Skeletal muscle cell (primary cell): Measurements from ENCODE around the gene IGF2BP3.

Source experiments
- DNase-seq: peaks from one replicate; pipeline ENCODE4 v3.0.0-alpha.2; 2010; ENCODE audit warnings: low read depth
- H3K4me3 ChIP-seq: 2 replicates; pipeline ENCODE4 v1.5.1; 2011; ENCODE audit warnings: low read depth, mild to moderate bottlenecking, control low read depth, low read length, moderate library complexity

IGF2BP3 gene

DNA sequence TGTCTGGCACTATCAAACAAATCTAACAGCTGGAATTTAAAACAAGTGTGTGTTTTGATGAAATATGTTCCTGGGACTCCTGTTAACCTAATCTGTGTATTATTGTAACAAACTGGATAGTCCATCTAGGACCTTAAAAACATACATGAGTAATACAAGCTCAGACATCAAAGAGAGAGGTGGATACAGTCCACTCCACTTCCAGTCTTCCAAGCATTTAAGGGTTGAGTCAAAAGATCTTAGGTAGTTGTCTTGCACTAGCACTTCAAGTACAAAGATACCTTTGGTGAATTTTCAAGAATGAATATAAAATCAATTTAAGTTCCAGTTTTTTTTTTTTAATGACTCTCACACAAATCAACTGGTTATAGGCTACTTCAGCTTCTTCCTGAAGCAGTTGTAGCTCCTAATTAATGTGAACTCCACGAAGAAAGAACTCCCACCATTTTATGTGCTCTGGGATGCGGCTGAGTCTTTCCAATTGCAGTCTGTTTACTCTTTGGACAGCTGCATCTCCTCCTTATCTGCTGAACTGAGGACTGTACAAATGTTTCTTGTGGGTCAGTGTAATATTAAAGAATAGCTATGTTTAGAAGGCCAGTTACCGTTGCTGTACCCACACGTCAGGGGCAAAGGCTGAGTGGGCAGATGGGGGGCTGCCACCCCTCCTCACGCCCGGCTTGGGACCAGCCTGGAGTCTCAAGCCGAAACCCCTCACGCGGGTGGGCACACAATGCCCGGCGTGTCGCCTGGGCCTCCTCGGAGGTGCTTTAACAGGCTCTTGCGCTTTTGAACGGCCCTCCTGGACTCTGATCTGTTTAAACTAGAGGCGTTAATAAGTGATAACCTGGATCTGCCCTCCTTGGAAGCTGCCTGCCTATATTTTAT is 2.9 kb upstream of the IGF2BP3 start:
- H3K4me3 ChIP-seq: peak overlapping the region; percentile 70
- no peak for DNase-seq

GRCh38 chr7:23472556-23472955 is 2.3 kb upstream of the IGF2BP3 start:
- peak overlapping the region; percentile 85 for H3K4me3 ChIP-seq
- DNase-seq: no peak

DNA sequence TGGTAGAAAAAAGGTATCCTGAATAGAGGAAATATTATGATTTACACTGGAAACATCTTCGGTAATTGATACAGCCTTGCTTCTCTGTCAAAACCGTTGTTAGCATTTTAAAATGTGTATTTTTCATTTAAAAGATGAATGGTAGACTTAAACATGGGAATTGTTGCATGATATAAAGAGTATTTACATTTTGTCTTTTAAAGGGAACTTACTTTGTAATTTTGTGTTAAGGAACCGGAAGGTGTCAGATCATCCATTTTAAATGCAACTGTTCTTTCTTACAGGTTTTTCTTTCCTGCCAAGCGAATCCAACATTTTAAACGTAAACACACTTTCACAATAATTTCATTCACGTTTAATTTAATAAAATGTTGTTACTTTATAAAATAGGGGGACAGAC is 1.8 kb upstream of the IGF2BP3 start:
- peak overlapping the region; percentile 85 for H3K4me3 ChIP-seq
- DNase-seq: no peak

- peak overlapping the region; percentile 85 for H3K4me3 ChIP-seq
- DNase-seq: peak; percentile 43
Observed at GRCh38 chr7:23471106-23471859, 992 bp upstream of the IGF2BP3 start.

DNA sequence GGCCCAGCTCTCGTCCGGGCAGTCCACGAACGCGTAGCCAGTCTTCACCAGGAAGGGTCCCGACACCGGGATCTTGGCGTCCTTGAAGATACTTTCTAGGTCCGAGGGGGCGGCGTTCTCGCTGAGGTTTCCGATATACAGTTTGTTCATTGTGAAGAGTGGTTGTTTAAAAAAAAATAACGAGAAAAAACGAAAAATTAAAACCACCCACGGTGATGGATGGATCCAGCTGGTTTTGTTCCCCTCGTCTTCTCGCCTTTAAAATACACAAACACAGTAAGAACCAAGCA is 385 bp downstream of the IGF2BP3 start:
- no peak for DNase-seq
- peak overlapping the region; percentile 85 for H3K4me3 ChIP-seq

DNA sequence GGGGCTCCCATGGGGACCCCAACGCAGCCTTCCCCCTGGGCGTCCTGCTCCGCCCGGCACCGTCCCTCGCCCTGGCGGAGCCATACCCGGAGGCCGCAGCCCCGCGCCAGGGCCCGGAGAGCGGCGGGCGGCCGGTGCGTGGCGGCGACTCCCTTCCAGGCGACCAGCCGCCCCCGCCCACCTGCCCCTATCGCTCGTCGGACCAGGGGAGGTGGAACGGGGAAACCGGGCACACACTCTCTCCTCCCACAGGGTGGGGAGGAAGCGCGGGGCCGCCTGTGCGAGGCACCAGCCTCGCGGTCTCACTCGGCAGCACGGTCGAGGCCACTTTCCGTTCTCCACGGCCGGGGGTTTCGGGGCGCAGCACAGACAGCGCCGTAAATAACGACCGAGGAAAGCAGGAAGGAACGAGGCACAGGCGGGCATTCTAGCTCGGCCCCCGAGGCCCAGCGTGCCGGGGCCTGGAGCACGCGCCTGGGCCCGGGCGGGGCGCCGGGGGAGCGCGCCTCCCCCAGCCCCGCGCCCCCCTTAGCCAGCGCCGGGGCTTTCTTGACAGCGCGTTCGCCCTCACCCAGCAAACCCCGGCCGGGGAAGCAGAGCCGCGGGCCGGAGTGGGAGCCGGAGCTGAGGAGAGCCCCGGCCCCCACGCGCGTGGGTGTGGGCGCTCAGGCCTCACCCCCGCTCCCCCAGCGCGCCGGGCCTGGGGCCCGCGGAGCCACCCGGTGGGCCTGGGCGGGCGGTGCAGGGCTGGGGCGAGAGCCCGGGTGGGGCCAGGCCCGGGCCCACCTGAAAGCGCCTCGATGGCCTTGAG is 936 bp downstream of the IGF2BP3 start:
- peak overlapping the region; percentile 85 for H3K4me3 ChIP-seq
- DNase-seq: no peak

DNA sequence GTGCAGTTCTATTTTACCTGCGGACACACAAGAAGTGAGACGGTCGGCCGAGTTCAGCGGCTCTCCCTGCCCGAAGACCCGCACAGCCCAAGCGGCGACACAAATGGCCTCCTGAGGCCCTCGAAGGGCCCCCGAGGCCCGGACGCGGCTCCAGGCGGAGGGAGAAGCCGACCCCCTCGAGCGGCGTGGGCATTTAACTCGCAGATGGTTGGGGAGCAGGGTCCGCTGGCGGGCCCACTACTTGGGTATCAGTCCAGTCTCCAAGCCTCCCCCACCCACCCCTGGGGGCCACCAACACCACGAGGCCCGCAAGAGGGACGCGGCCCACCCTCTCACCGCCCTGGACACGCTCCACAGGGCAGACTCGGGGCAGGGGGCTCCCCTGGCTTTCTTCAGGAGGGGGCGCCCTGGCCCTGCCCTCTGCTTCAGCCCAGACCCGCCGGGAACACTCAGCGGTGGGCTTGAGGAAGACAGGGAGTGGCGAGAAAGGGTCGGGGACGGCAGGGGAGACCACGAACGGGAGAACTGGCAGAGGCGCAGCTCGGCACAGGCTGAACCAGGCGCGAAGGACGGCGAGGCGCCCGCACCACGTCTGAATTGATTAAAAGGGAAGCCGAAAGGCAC is 1.7 kb downstream of the IGF2BP3 start:
- peak overlapping the region; percentile 85 for H3K4me3 ChIP-seq
- no peak for DNase-seq

DNA sequence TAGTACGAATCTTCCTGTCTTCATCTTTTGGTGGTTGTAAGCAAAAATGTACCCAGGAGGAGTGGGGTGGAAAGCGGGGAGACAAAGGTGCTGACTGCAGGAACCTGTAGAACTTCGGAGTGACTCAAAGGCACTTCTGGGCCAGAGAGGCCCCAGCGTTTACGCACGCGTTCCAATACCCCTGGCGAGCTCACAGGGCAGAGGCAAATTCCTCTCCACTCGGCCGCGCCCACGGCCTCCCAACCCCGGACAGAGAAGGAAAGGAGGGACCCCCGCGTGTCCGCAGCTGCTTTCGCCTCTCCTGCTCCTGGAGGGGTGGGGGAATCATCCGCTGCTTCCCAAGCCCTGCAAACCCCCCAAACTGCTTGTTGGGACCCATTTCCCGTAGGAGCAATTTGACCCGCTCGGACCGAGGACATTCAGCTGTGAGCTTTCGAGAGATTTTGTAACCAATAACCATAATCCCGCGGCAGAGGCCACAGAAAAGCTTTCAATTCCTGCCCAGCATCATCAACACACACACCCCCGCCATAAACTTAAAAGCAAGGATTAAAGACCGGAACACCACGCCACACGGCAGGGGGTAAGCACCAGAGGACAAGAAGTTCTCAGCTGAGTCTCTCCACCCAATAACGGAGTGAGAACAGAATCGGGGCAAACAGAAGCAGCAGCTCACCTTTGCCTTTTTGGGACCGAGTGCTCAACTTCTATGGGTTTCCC is 2.3 kb downstream of the IGF2BP3 start:
- peak; percentile 45 for DNase-seq
- H3K4me3 ChIP-seq: peak overlapping the region; percentile 85

DNA sequence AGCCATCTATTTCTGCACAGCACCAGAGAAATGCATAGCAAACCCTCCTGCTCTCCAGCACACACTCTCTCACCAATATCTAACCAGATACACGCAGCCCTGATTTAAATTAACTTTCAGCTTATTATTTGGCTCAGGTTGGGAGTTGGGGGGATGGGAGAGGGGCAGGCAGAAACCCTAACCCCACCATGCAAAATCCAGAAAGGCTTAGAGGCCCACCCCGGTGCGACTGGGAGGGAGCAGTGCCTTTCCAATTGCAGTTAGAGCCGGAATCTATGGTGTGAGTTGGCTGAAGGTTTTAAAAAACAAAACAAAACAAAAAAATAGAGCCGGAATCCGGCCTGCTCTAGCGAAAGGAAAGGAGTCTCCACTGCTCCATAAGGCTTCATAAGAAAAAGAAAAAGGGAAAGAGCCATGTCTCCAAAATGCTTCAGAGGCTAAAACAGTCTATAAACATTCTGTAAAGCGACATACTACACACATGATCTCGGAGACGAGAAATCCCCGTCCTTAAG is 2.9 kb downstream of the IGF2BP3 start:
- H3K4me3 ChIP-seq: peak overlapping the region; percentile 85
- DNase-seq: no peak

- no peak overlapping the region for H3K4me3 ChIP-seq
- DNase-seq: no peak
Observed at GRCh38 chr7:23462846-23463245, 7.4 kb downstream of the IGF2BP3 start.

- DNase-seq: no peak
- H3K4me3 ChIP-seq: no peak overlapping the region
Observed at GRCh38 chr7:23458044-23458443, 12.2 kb downstream of the IGF2BP3 start.

- DNase-seq: no peak
- no peak overlapping the region for H3K4me3 ChIP-seq
Observed at GRCh38 chr7:23456093-23456492, 14.2 kb downstream of the IGF2BP3 start.

DNA sequence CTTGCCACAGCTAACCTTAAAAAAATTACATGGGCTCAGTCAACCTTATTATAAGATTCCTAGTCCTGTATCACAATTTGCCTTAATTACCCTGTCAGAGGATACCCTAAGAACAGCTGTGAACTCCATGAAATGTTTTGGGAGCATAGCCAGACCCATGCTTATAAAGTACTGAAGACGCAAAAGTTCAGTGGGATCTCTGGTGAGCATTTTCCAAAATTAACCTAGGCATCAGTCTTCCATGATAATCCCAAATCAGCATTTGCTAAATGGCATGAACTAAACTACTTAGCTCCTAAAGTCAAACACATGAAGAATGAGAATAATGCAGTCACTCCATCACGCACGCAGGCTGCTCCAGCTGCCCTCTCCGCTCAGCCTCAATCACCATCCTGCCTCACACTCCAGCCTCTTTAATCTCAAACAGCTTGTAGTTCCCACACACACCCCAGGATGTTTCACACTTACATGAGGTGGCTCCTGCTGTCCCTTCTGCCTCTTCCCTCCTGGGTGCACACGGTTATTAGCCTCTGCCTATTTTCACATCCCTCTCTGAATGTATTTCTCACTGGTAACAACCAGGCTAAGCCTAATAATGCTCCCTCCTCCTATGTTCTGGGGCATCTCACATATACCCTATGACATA is 15.3 kb downstream of the IGF2BP3 start:
- H3K4me3 ChIP-seq: no peak overlapping the region
- no peak for DNase-seq

- H3K4me3 ChIP-seq: no peak overlapping the region
- DNase-seq: no peak
Observed at GRCh38 chr7:23450518-23450917, 19.8 kb downstream of the IGF2BP3 start.

- H3K4me3 ChIP-seq: no peak overlapping the region
- no peak for DNase-seq
Observed at GRCh38 chr7:23449941-23450340, 20.4 kb downstream of the IGF2BP3 start.

DNA sequence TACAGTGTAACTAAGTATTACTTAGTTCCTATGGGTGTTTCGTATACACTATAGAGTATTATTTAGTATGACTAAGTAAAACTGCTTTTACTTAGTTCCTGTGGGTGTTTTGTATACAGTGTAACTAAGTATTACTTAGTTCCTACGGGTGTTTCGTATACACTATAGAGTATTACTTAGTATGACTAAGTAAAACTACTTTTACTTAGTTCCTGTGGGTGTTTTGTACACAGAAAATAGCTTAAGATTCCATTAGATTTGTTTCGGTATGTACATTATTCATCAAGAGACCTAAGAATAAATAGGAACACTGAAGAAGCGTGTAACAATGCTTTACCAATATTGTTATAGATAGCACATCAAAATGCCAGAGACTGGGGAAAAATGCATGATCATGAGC is 25.0 kb downstream of the IGF2BP3 start:
- no peak overlapping the region for H3K4me3 ChIP-seq
- no peak for DNase-seq

DNA sequence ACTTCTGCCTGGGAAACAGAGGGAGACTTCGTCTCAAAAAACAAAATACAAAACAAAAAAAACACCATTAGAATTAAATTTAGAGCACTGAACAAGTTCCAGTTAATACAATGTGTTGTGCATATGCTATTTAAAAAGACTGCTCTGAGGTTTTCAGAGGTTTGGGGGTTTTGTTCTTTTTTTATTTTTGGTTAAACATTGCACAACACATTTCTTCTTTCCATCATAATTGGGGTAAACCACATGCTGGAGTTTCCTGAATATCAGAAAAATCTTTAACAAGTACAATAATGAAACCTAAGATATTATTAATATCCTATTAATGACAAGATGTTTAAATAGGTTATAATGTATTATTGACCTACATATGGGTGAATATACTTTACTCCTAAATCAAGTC is 26.3 kb downstream of the IGF2BP3 start:
- H3K4me3 ChIP-seq: no peak overlapping the region
- no peak for DNase-seq

- DNase-seq: no peak
- no peak overlapping the region for H3K4me3 ChIP-seq
Observed at GRCh38 chr7:23438171-23438570, 32.1 kb downstream of the IGF2BP3 start.
